ENCODE results near the gene CYS1. TPM values are rescaled to one million over a fixed set of nuclear protein-coding genes. Genes with fewer than 3 reads are reported as not detected.

The CYS1 gene
- total and polyA plus RNA-seq, 4 donors = 0.07 to 4.1 (median 1.0) TPM

DNA sequence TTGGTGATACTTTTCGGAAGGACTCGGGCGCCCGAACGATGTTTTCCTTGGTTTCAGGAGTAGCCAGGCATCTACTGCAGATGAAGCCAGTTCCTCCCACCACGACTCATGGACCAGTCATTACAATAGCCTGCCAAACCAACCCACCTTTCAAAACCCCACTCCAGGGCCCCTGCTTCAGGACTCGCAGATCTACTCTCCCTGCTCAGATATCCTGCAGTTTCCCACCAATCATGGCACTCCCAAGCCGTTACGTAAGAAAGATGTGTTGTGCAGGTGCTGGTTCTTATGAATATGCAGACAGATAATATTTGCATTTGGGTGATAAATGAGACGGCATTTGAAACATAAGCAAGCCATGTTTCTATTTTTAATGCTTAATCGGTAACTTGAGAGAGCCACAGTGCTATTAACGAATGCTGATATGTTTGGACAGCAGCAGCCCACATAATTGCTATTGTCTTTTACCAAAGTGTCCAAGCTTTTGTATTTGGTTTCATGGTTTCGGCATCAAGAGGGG lies 3.5 kb upstream of the CYS1 start:
- 83% methylated on average over 13 of the region's 13 CpGs for WGBS
- DNase-seq (ENCODE audit: low spot score) = no peak
- Histone ChIP-seq H3K27ac (ENCODE audit: low read depth in 1 of 2, low read length in 2 of 2) (no peak overlapping the region), H3K9me3 (ENCODE audit: control insufficient read depth in 4 of 4, low read length in 3 of 4) (no peaks in the 10 kb centered on the region), H3K27me3 (ENCODE audit: control insufficient read depth in 4 of 4, insufficient read depth in 4 of 4, low read length in 3 of 4) (peaks cover 0 to 4% (median under 1%) of the 10 kb centered on the region in 4 donors), H3K4me1 (ENCODE audit: control insufficient read depth in 4 of 4, insufficient read depth in 4 of 4, low read length in 3 of 4) (peaks cover 0 to 7% (median 2%) of the 10 kb centered on the region in 4 donors), H3K36me3 (ENCODE audit: control insufficient read depth in 4 of 4, insufficient read depth in 3 of 4, low read depth in 1 of 4, low read length in 3 of 4) (no peaks in the 10 kb centered on the region), H3K9ac (ENCODE audit: low read depth in 1 of 2, low read length in 2 of 2) (no peak overlapping the region), H3K4me3 (ENCODE audit: low read depth in 1 of 3, low read length in 3 of 3) (no peak overlapping the region)
- TF ChIP-seq RAD21 (IDR thresholded peaks at IDR 0.05) (no peak), CTCF (IDR thresholded peaks at IDR 0.05; ENCODE audit: low read depth, low read length, missing input control) (no peak), GABPA (IDR thresholded peaks at IDR 0.05 in 1 of 2, conservative IDR thresholded peaks at IDR 0.05 in 1 of 2) (no peak), JUND (IDR thresholded peaks at IDR 0.05) (no peak), FOXA1 (IDR thresholded peaks at IDR 0.05) (no peak), EGR1 (IDR thresholded peaks at IDR 0.05; ENCODE audit: low read depth in 2 of 2) (no peak), FOXA2 (IDR thresholded peaks at IDR 0.05) (no peak), NR2F2 (IDR thresholded peaks at IDR 0.05) (no peak), RXRA (IDR thresholded peaks at IDR 0.05) (no peak), SP1 (IDR thresholded peaks at IDR 0.05) (no peak), YY1 (IDR thresholded peaks at IDR 0.05) (no peak), HNF4G (IDR thresholded peaks at IDR 0.05) (no peak), TAF1 (conservative IDR thresholded peaks at IDR 0.05) (no peak), MAX (IDR thresholded peaks at IDR 0.05) (no peak), ATF3 (IDR thresholded peaks at IDR 0.05) (no peak), HNF4A (conservative IDR thresholded peaks at IDR 0.05) (no peak)
- TF ChIP-seq, protein P1, sequence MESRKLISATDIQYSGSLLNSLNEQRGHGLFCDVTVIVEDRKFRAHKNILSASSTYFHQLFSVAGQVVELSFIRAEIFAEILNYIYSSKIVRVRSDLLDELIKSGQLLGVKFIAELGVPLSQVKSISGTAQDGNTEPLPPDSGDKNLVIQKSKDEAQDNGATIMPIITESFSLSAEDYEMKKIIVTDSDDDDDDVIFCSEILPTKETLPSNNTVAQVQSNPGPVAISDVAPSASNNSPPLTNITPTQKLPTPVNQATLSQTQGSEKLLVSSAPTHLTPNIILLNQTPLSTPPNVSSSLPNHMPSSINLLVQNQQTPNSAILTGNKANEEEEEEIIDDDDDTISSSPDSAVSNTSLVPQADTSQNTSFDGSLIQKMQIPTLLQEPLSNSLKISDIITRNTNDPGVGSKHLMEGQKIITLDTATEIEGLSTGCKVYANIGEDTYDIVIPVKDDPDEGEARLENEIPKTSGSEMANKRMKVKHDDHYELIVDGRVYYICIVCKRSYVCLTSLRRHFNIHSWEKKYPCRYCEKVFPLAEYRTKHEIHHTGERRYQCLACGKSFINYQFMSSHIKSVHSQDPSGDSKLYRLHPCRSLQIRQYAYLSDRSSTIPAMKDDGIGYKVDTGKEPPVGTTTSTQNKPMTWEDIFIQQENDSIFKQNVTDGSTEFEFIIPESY (IDR thresholded peaks at IDR 0.05) = no peak
- TF ChIP-seq, protein P2, sequence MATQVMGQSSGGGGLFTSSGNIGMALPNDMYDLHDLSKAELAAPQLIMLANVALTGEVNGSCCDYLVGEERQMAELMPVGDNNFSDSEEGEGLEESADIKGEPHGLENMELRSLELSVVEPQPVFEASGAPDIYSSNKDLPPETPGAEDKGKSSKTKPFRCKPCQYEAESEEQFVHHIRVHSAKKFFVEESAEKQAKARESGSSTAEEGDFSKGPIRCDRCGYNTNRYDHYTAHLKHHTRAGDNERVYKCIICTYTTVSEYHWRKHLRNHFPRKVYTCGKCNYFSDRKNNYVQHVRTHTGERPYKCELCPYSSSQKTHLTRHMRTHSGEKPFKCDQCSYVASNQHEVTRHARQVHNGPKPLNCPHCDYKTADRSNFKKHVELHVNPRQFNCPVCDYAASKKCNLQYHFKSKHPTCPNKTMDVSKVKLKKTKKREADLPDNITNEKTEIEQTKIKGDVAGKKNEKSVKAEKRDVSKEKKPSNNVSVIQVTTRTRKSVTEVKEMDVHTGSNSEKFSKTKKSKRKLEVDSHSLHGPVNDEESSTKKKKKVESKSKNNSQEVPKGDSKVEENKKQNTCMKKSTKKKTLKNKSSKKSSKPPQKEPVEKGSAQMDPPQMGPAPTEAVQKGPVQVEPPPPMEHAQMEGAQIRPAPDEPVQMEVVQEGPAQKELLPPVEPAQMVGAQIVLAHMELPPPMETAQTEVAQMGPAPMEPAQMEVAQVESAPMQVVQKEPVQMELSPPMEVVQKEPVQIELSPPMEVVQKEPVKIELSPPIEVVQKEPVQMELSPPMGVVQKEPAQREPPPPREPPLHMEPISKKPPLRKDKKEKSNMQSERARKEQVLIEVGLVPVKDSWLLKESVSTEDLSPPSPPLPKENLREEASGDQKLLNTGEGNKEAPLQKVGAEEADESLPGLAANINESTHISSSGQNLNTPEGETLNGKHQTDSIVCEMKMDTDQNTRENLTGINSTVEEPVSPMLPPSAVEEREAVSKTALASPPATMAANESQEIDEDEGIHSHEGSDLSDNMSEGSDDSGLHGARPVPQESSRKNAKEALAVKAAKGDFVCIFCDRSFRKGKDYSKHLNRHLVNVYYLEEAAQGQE (IDR thresholded peaks at IDR 0.05) = no peak

Data from liver (tissue), 9 donors.